Stimulated activated CD8-positive, alpha-beta memory T cell treated with anti-CD3 and anti-CD28 coated beads, Interleukin-15, amount 100 ng/mL, for 24 hours (primary cell): Measurements from ENCODE around the gene MAP3K6.

Experiments
- DNase-seq: peaks from one replicate; pipeline ENCODE4 v3.0.0-alpha.2; 2020; ENCODE audit warnings: low read depth

The MAP3K6 gene

DNA sequence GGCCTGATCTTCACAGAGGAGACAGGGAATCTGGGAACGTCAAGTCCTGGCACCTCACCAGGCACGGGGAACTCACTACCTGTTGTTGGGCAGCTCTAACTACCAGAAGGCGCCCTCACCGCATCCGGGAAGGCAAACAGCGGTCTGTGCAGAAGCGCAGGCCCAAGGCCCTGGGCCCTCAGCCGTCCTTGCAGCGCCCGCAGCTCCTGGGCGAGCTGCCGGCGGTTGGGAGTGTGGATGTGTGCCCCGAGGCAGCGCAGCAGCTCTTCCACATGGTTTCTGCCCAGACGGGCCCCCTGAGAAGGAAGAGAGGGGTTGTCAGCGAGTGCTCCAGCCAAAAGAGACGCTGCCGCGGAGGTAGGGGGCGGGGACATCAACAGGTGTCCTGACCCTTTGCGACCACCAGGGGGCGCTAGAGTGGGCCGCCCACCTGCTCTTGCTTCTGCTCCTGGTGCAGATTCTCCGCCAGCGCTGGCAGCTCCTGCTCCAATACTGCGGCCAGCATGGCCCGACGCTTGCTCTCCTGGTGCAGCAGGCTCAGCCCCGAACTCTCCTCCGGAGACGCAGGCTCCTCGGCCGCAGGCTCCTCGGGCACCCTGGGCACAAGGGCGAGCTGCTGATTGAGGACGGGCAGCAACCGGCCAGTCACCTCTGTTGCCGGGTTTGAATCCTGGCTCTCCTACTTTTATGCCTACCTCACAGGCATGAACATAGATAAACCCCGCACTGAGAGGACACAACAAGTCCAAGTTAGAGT, 9.3 kb downstream of the MAP3K6 start:
- peak; percentile 74 for DNase-seq

DNA sequence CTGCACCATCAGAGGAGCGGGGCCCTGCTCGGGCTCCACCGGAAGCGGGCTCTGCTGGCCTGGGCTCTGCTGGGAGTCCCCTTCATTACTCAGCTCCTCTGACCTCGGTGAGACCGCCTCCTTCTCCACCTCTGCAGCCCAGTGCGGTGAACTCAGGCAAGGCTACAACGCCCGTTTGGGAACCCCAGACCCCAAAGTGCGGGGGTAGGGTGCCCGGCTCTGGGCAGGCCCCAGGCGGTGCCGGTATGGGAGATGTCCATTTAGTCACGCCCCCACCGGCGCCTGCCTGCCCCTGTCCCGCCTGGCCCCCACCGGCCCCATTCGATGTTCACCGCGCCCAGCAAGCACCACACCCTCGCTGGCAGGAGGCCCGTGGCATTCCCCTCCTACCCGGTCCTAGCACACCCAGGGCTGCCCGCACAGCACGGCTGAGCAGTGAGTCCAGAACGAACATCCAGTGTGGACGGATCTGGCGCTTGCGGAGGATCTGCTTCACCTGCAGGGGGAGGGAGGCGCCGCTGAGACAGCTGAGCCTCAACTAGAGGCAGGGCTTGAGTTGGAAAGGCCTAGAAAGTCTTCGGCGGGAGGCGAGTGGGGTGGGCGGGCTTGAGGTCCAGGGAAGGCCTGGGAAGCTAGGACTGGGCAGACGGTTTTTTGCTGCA, 10.0 kb downstream of the MAP3K6 start:
- no peak for DNase-seq

DNA sequence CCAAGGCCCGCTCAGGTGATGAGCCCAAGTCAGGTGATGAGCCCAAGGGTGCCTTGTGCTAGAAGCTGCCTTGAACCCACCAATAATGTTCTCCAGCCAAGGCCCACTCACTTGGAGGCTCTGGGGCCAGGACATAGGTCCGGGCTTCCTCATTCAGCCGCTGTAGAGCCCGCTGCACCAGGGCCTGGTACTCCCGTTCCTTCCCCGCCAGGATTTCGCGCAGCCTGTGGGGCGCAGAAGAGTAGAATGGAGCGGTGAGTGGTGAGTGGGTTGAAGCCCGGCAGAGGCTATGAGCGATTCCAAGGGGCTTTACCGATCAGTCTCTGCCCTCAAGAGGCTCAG, 10.5 kb downstream of the MAP3K6 start:
- no peak for DNase-seq

DNA sequence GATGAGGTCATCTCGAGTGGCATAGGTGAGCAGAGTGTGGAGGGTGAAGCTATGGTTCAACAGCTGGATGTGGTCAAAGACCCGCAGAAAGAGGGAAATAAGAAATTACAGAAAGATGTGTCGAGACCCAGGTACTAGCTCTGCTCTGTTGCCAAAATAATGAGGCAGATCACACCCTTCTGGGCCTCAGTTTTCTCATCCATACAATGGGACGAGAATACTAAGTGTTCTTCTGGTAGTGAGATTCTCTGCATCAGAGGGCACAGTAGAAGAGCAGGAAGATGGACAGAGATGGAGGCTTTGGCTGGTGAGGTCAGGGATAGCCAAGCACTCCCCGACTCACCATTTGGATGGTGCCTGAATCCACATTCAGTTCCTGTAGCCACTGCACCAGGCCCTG, 11.1 kb downstream of the MAP3K6 start:
- DNase-seq, result no peak

DNA sequence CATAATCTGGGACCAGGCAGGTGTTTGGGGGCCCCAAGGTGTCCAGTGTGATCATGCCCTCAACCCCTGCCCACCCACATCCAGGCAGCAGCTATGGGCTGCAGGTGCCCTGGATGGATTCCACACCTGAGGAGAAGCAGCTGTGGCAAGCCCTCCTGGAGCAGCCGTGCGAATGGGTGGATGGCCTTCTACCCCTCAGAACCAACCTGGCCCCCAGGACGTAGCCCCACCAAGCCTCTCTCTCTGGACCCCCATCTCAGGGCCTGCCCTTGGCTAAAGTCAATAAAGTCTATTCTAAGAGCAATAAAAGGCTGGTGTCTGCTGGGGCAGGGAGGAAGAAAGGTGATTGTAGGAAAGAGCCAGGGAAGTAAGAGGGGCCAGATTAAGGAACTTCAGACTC, 13.1 kb downstream of the MAP3K6 start:
- no peak for DNase-seq

DNA sequence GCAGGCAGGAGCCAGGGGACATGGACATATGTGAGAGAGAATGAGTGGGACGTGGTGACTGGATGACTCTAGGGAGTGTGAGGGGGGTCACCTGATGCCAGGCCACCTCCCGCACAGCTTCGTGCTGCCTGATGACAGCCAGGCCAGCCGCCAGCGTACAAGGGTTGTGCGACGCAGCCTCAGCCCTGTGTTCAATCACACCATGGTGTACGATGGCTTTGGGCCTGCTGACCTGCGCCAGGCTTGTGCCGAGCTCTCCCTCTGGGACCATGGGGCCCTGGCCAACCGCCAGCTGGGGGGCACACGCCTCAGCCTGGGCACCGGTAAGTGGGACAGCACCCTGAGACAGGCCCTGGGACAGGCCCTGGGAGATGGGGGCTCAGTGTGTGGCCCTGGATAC, 13.6 kb downstream of the MAP3K6 start:
- no peak for DNase-seq

GRCh38 chr1:27351541-27352107, 15.1 kb downstream of the MAP3K6 start:
- DNase-seq, result no peak

DNA sequence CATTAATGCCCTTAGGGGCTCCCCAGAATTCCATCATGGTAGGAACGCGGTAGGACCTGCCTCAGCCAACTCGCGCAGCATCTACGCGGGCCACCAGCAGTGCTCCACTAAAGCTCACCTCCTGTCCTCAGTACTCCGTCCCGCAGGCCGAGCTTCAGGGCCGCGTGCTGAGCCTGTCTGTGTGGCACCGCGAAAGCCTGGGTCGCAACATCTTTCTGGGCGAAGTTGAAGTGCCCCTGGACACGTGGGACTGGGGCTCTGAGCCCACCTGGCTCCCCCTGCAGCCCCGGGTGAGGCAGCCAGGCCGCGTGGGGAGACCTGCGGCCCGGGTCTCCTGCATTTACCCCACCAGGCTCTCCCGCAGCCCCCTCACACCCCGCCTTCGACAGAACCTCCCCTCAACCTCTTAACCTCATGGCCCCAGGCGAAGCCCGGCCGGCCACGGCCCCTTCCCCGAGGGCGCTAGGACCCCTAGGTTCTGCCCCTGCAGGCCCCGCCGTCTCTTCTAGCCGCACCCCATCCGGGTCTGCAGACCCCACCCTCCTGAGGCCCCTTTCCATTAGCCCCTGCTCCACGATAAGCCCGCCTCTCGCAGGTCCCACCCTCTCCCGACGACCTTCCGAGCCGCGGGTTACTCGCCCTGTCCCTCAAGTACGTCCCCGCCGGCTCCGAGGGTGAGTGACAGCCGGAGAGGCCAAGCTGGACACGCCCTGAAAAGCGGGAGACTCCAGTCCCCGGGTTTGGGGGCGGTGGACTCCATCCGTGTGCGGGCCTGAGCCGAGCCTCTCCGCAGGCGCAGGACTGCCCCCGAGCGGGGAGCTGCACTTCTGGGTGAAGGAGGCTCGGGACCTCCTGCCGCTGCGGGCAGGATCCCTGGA, 15.9 kb downstream of the MAP3K6 start:
- no peak for DNase-seq

DNA sequence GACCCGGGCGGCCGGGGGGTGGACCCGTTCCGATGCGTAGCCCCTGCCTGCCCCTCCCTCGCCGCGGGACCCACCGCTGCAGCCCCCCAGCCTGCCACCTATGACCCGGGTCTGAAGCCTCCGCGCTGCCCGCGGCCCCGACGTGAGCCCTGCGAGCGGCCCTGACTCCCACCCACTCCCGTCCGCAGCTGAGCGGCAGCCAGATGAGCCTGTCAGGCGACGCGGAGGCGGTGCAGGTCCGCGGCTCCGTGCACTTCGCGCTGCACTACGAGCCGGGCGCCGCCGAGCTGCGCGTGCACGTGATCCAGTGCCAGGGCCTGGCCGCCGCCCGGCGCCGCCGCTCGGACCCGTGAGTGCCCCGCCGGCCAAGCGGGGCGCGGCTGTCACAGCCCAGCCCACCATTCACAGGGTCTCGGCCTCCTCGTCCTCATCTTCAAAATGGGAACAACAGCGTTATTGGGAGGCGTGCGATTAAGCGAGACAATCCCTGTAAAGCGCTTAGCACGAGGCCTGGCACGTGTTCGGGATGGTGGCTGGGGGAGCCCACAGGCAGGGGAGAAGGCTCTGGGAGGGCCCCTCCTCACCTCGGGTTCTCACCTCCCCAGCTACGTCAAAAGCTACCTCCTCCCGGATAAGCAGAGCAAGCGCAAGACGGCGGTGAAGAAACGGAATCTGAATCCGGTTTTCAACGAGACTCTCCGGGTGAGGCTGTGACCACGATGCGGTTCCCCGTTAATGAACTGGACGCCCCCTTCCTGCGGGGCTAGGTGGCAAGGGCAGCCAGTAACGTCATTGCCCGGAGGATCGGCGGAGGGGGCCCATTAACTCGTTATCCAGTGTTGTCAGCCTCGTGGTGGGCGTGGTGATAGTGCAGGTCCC, 16.7 kb downstream of the MAP3K6 start:
- no peak for DNase-seq

DNA sequence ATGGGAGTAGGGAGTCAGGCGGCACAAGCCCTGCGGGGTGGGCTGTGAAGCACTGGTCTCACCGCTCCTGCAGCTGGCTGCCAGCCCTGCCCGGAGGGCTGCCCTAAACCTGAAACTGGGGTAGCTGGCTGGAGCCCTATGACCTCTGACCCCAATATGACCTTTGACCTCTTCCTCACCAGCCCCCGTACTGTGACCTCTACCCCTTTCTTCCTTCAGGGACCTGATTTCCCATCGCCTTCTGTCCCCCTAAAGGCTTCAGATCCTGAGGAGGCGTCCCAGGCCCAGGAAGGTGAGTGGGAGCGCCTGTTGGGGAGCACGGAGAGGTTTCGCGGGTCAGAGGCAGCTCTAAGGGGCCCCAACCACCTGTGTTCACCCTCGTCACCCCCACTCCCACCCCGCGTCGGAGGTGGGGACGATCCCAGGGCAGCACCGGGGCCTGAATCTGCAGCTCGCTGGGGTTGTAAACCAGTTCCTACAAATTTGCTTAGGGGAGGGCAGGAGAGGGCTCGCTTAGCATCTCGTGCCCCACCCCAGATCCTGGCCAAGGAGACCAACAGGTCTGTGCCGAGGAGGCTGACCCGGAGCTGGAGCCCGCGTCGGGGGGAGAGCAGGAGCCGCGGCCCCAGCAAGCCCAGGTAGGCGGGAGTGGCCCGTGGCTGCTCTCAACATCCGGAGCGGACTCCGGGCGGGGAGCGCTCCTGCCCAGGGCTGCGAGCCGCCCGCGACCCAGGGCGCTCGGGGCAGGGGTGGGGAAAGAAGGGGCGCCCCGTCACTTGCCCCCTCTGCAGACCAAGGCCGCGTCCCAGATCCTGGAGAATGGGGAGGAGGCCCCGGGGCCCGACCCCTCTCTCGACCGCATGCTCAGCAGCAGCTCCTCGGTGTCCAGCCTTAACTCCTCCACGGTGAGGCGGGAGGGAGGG, 17.6 kb downstream of the MAP3K6 start:
- DNase-seq, result no peak

DNA sequence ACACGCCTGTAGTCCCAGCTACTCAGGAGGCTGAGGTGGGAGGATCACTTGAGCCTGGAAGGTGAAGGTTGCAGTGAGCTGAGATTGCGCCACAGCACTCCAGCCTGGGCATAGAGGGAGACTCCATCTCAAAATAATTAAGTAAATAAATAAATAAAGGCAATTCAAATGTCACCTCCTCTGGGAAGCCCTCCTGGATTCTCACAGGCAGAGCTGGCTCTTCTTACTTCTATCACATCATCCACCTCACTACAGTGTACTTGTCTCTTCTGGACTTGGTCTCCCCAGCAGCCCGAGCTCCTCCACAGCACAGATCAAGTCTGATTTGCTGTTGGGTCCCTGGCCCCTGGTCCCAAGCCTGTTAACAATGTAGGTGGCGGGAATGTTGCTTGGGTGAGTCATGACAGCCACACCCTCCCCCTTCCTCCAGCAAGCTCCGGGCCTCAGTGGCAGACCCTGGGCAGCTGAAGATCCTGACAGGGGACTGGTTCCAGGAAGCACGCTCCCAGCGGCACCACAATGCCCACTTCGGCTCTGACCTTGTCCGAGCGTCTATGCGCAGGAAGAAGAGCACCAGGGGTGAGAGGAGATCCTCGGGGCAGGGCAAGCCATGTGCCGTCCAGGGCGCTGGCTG, 19.7 kb downstream of the MAP3K6 start:
- no peak for DNase-seq

GRCh38 chr1:27346357-27346756, 20.4 kb downstream of the MAP3K6 start:
- DNase-seq, result no peak

GRCh38 chr1:27345272-27345671, 21.5 kb downstream of the MAP3K6 start:
- no peak for DNase-seq

DNA sequence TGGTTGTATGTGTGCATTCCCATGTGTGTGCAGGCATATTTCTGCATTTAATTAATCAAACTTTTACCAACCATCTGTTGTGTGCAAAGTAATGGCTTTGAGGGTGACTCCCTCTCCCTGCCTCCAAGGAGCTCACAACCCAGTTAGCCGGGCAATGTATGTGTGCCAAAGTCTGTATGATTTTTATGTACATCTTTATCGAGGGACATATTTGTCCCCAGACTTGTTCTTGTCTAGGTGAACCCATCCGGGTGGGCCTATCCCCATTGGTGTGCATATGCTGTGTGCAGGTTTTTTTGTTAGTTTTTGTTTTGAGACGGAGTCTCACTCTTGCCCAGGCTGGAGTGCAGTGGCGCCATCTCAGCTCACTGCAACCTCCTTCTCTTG, 23.1 kb downstream of the MAP3K6 start:
- no peak for DNase-seq

DNA sequence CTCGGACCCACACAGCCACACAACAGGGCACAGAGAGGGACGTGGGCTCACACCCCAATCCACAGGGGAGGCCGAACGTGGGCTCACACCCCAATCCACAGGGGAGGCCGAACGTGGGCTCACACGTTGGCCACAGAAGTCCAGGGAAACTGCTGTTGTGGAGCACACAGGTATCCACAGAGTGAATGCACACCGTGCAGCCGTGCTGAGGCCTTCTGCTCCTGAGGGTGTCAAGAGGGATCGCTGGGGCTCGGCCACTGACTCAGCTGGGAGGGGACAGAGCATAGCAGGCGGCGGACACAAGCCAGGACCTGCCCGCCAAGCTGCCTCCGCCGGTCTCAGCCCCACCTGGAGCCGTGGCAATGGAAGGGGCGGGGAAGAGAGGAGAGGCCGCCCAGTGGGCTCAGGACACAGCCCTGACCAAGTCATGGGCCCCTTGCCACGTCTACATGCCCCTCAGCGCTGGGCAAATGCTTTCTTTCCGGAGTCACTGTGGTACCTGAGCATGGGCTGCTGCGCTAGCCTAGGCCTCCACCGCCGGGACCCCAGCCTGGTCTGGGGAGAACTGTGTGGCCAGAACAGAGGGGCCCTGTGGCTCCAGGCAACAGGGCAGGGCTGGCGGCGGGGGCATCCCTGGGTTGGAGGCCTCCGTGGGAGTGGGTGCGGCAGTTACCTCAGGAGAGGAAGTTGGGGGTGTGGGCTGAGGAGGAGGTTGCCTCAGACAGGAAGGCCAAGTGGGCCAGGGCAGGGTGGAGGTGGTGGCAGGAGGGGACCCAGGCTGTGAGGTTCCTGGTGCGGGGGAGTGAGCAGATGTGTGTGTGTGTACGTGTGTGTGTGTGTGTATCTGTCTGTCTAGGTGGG, 23.8 kb downstream of the MAP3K6 start:
- DNase-seq, result no peak

DNA sequence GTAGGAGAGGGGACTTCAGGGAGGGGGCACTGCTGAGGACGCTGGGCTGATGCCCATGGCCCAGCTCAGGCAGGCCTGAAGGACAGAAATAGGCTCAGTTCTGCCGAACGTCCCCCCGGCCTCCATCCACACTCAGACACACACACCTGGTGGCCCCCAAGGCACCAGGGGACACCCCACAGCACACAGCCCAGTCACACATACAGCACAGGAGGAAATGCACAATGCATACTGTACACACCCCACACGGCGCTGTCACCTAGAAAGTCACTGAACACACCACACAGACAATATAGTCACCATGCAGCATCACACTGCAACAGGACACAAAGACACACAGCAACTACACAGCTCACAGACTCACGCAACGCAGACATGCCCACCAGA, 24.4 kb downstream of the MAP3K6 start:
- no peak for DNase-seq

DNA sequence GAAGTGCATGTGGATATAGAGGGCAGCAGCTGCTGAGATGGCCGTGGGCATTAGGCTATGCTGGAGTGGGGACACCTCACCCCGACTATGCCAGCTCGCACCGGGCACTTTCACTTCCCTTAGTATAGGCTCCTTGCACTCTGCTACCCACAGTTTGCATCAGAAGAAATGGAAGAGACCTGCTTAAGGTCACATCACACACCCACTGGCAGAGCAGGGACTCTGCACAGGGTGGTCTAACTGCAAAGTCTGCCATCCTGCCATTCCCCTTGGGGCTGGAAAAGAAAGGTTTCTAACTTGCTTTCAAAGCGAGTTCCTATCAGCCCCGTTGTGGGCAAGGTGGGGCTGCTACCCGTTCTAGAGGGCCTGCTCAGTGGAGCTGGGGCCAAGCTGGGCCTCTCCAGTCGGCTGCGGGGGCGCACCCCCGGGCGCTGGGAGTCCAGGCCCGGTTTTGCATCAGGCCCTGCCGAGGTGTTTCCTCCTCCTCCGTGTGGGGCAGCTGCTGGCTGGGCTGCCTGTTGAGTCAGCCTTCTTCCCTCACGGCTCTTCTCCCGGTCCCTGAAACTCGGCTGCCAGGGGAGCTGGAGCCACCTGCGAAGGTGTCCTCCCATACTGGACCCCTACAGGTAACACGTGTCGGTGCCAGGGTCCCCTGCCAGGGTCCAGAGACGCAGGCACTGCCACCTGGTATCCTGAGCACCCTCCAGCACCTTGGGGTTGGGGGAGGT, 25.1 kb downstream of the MAP3K6 start, which contains the start of gene SYTL1:
Gene SYTL1 (plus strand): TSS at position 498 of the 728 bp plus-strand sequence. CDS start 3,313 bp downstream, outside the sequence.
- no peak for DNase-seq

DNA sequence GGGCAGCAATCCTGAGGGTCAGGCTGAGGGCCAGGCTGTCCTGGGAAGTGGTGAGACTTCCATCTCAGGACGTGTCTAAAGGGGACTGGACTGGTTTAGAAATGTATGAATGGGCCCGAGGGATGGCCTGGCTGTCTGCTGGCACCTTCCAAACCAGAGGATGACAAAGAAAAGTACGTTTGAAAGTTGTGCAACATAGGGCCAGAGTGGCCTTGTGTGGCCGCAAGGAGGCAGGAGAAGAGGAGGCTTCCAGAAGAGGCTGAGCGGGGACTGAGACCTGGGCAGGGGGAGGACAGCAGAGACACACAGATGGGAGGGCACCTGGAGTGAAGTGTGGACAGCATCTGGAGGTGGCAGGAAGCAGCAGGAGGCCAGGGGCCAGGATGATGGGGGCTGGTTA, 27.5 kb downstream of the MAP3K6 start:
- DNase-seq, result no peak
